Panc1 (cell line): Measurements from ENCODE around the gene BMPR2. TPM values are rescaled to one million over a fixed set of nuclear protein-coding genes. Genes with fewer than 3 reads are reported as not detected.

Experiments
- ATAC-seq: fragments of 200-7000 bp; cut with Tn5 transposase; 2 replicates; pipeline ENCODE4 v1.9.1; 2020; ENCODE audit warnings: mild to moderate bottlenecking, moderate library complexity
- BruUV-seq: library from RNA; stranded (reverse); fragments of 400-500 nt; replicated peaks from 2 replicates; lab custom pipeline; 2021; lab: Mats Ljungman, UMichigan
- CTCF ChIA-PET: fragments of 300-600 bp; sonication (Branson Sonifier 250); formaldehyde crosslinking; loops from one replicate; lab custom pipeline; 2022; ENCODE audit warnings: antibody characterized with exemption; lab: Charles Lee
- POLR2A ChIA-PET: fragments of 300-600 bp; sonication (Branson Sonifier 250); formaldehyde crosslinking; loops from one replicate; lab custom pipeline; 2022; ENCODE audit warnings: antibody characterized with exemption; lab: Charles Lee
- DNase-seq: peaks from one replicate; pipeline ENCODE4 v3.0.0-alpha.2; 2010; ENCODE audit warnings: low read depth, low spot score
- H3K27ac ChIP-seq: 2 replicates; pipeline ENCODE4 v1.5.1; 2011; ENCODE audit warnings: mild to moderate bottlenecking, low read length, inconsistent platforms
- H3K27me3 ChIP-seq: fragments of 200-500 bp; sonication (Bioruptor generic); 2 replicates; pipeline ENCODE4 v1.6.0; 2014; ENCODE audit warnings: low read length, inconsistent platforms; ENCODE audit not compliant: control insufficient read depth, insufficient read depth
- H3K36me3 ChIP-seq: fragments of 200-500 bp; sonication (Bioruptor generic); 2 replicates; pipeline ENCODE4 v1.5.1; 2014; ENCODE audit warnings: inconsistent platforms, mild to moderate bottlenecking, low read length, moderate library complexity; ENCODE audit not compliant: control insufficient read depth, insufficient read depth
- H3K4me1 ChIP-seq: 2 replicates; pipeline ENCODE4 v1.5.1; 2011; ENCODE audit warnings: inconsistent platforms, mild to moderate bottlenecking, low read length, moderate library complexity; ENCODE audit not compliant: control insufficient read depth, insufficient read depth
- H3K4me3 ChIP-seq, 2 experiments: 2 replicates each; pipeline ENCODE4 v1.5.1; 2011 to 2012; ENCODE audit warnings: low read depth in 2 of 2, low read length in 2 of 2, mild to moderate bottlenecking in 2 of 2, inconsistent platforms in 1 of 2, moderate library complexity in 1 of 2
- H3K9me3 ChIP-seq: fragments of 200-500 bp; sonication (Bioruptor generic); 2 replicates; pipeline ENCODE4 v1.5.1; 2014; ENCODE audit warnings: low read depth, mild to moderate bottlenecking, inconsistent platforms, low read length, moderate library complexity; ENCODE audit not compliant: control insufficient read depth, insufficient read depth
- CTCF ChIP-seq: fragments of 450-650 bp; IDR thresholded peaks from 2 replicates; pipeline ENCODE4 v1.5.1; 2017; ENCODE audit warnings: mild to moderate bottlenecking
- POLR2AphosphoS5 ChIP-seq: IDR thresholded peaks from 2 replicates; pipeline ENCODE4 v1.6.1; 2012; ENCODE audit warnings: mild to moderate bottlenecking, low read depth, low read length, moderate library complexity
- REST ChIP-seq, 2 experiments: IDR thresholded peaks; 2 replicates each; pipeline ENCODE4 v1.6.1; 2011 to 2012; ENCODE audit warnings: low read depth in 2 of 2, control low read depth in 1 of 2, low read length in 1 of 2, mild to moderate bottlenecking in 1 of 2, moderate library complexity in 1 of 2; ENCODE audit not compliant: insufficient read depth in 1 of 2
- SIN3A ChIP-seq: IDR thresholded peaks from 2 replicates; pipeline ENCODE4 v1.6.1; 2012; ENCODE audit warnings: low read depth, mild to moderate bottlenecking, low read length, moderate library complexity, borderline replicate concordance; ENCODE audit not compliant: insufficient read depth
- TCF7L2 ChIP-seq: IDR thresholded peaks from 2 replicates; pipeline ENCODE4 v1.6.1; 2011; ENCODE audit warnings: mild to moderate bottlenecking, low read depth, low read length, inconsistent platforms
- in situ Hi-C: cut with HindIII; loops from 2 replicates; pipeline ENCODE4 v1.10.0; 2016; ENCODE audit warnings: low sequenced_read_pairs, low pct_unique_long_range_greater_than_20kb
- intact Hi-C: fragments of 100-400 bp; cut with micrococcal nuclease; formaldehyde crosslinking; loops from one replicate; pipeline ENCODE4 v1.10.0; 2022; ENCODE audit not compliant: unreplicated experiment
- total RNA-seq: library from RNA; stranded (reverse); gene quantifications from one replicate; pipeline ENCODE4 v1.2.1, GENCODE V29; 2021; ENCODE audit not compliant: unreplicated experiment

The BMPR2 gene
- total RNA-seq, 1 experiment from 2014 or later = 65.2 TPM

GRCh38 chr2:202564226-202564625 lies 188.1 kb downstream of the BMPR2 start:
- in situ Hi-C loops (no loop called here), intact Hi-C loops (no loop called here)
- no peak overlapping the region for H3K27ac ChIP-seq
- H3K4me3 ChIP-seq = no peak overlapping the region
- peaks cover 4% of the 10 kb centered on the region; the same call in 1 of the 2 replicates for H3K36me3 ChIP-seq
- DNase-seq = no peak
- ATAC-seq = no peak
- no peaks in the 10 kb centered on the region for H3K4me1 ChIP-seq
- H3K27me3 ChIP-seq = no peaks in the 10 kb centered on the region
- TF ChIP-seq REST (IDR thresholded peaks at IDR 0.05; ENCODE audit: insufficient read depth in 1 of 2, low read depth in 2 of 2, low read length in 1 of 2) (no peak), CTCF (no peak), TCF7L2 (no peak), SIN3A (no peak), POLR2AphosphoS5 (no peak)
- BruUV-seq = no TSS peak
- POLR2A ChIA-PET = no interaction called here
- no peaks in the 10 kb centered on the region for H3K9me3 ChIP-seq
- CTCF ChIA-PET = no interaction called here

- Histone ChIP-seq H3K27me3 (no peaks in the 10 kb centered on the region), H3K4me1 (no peaks in the 10 kb centered on the region), H3K9me3 (no peaks in the 10 kb centered on the region), H3K36me3 (peaks cover 4% of the 10 kb centered on the region; the same call in 1 of the 2 replicates), H3K4me3 (no peak overlapping the region), H3K27ac (no peak overlapping the region)
- DNase-seq = no peak
- TF ChIP-seq TCF7L2 = no peak
- no peak for TF ChIP-seq POLR2AphosphoS5
- TF ChIP-seq CTCF = no peak
- no peak for TF ChIP-seq REST (IDR thresholded peaks at IDR 0.05; ENCODE audit: insufficient read depth in 1 of 2, low read depth in 2 of 2, low read length in 1 of 2)
- no peak for TF ChIP-seq SIN3A
- intact Hi-C loops = no loop called here
- in situ Hi-C loops = no loop called here
- ChIA-PET CTCF (no interaction called here), POLR2A (no interaction called here)
- BruUV-seq = no TSS peak
- no peak for ATAC-seq
Measured at GRCh38 chr2:202566286-202566685, 190.2 kb downstream of the BMPR2 start.
